Esophagus muscularis mucosa (tissue), 4 donors: Measurements from ENCODE around the gene GTF2H3. TPM values are rescaled to one million over a fixed set of nuclear protein-coding genes. Genes with fewer than 3 reads are reported as not detected.

Source experiments
- DNase-seq: peaks from one replicate; pipeline ENCODE4 v3.0.0-alpha.2; 2017; ENCODE audit errors: extremely low spot score
- H3K27ac ChIP-seq, 4 donors: fragments of 200-600 bp; sonication (generic); replicated peaks in 1 of 4; 1 replicate in 3 of 4; 2 replicates in 1 of 4; pipeline ENCODE4 v1.5.1; 2016 to 2019; ENCODE audit warnings: mild to moderate bottlenecking in 1 of 4
- H3K27me3 ChIP-seq, 4 donors: fragments of 200-600 bp; sonication (generic); one replicate each; pipeline versions ENCODE4 v1.5.1 to v1.6.0; 2016 to 2019
- H3K36me3 ChIP-seq, 4 donors: fragments of 200-600 bp; sonication (generic); one replicate each; pipeline ENCODE4 v1.5.1; 2016 to 2019
- H3K4me1 ChIP-seq, 4 donors: fragments of 200-600 bp; sonication (generic); one replicate each; pipeline ENCODE4 v1.5.1; 2016 to 2019
- H3K4me3 ChIP-seq, 4 donors: fragments of 200-600 bp; sonication (generic); 1 replicate in 2 of 4; 2 replicates in 2 of 4; pipeline ENCODE4 v1.5.1; 2016 to 2019; ENCODE audit warnings: mild to moderate bottlenecking in 4 of 4, moderate library complexity in 1 of 4
- H3K9me3 ChIP-seq, 4 donors: fragments of 200-600 bp; sonication (generic); 1 replicate in 3 of 4; 2 replicates in 1 of 4; pipeline ENCODE4 v1.5.1; 2016 to 2019
- CTCF ChIP-seq, 3 experiments: fragments of 200-600 bp in 2 of 3; fragments of 450-650 bp in 1 of 3; sonication (generic) in 2 of 3; IDR thresholded peaks; one replicate each; pipeline ENCODE4 v1.5.1; 2017 to 2019; ENCODE audit warnings: antibody characterized with exemption in 3 of 3, mild to moderate bottlenecking in 2 of 3, moderate library complexity in 1 of 3
- EP300 ChIP-seq: sonication (generic); formaldehyde crosslinking; IDR thresholded peaks from one replicate; pipeline ENCODE4 v1.6.1; 2017; ENCODE audit warnings: antibody characterized with exemption
- POLR2A ChIP-seq: fragments of 450-650 bp; IDR thresholded peaks from one replicate; pipeline ENCODE4 v1.6.1; 2017; ENCODE audit warnings: antibody characterized with exemption, moderate library complexity, mild to moderate bottlenecking, low read depth
- POLR2AphosphoS5 ChIP-seq, 2 donors: sonication (generic); formaldehyde crosslinking; IDR thresholded peaks; one replicate each; pipeline ENCODE4 v1.6.1; 2017; ENCODE audit warnings: antibody characterized with exemption in 2 of 2
- WGBS: methylation state at CpG from one replicate; pipeline ENCODE4 v1.1.5; 2018; 5-methylcytosine and 5-hydroxymethylcytosine counted together
- intact Hi-C: fragments of 100-400 bp; cut with DNase I; formaldehyde crosslinking; loops from one replicate; pipeline ENCODE4 v1.15.1; 2023
- total RNA-seq, 4 donors: library from RNA; depleted of rRNA; stranded (reverse); fragments of >200 nt; gene quantifications; one replicate each; pipeline versions ENCODE4 v1.1.0 to v1.2.1, GENCODE V29; 2016

The GTF2H3 gene
- total RNA-seq, 4 donors from 2014 or later, result 9.9 to 24.3 (median 18.7) TPM

GRCh38 chr12:123645878-123646277 is 12.2 kb downstream of the GTF2H3 start:
- no peak for DNase-seq
- Histone ChIP-seq H3K27me3 (no peaks in the 10 kb centered on the region), H3K36me3 (peaks cover 40 to 89% (median 71%) of the 10 kb centered on the region in 4 donors), H3K4me3 (no peak overlapping the region), H3K9me3 (no peaks in the 10 kb centered on the region), H3K4me1 (no peaks in the 10 kb centered on the region), H3K27ac (no peak overlapping the region)
- TF ChIP-seq EP300 (no peak), POLR2AphosphoS5 (IDR thresholded peaks at IDR 0.05) (no peak), POLR2A (no peak), CTCF (IDR thresholded peaks at IDR 0.05) (no peak)
- intact Hi-C loops, result no loop called here
- 87% methylated on average over 5 of the region's 5 CpGs for WGBS

- no peak for DNase-seq
- Histone ChIP-seq H3K4me1 (no peaks in the 10 kb centered on the region), H3K27me3 (no peaks in the 10 kb centered on the region), H3K27ac (no peak overlapping the region), H3K36me3 (peaks cover 41 to 91% (median 78%) of the 10 kb centered on the region in 4 donors), H3K9me3 (no peaks in the 10 kb centered on the region), H3K4me3 (no peak overlapping the region)
- 92% methylated on average over 5 of the region's 5 CpGs for WGBS
- no peak for TF ChIP-seq POLR2AphosphoS5 (IDR thresholded peaks at IDR 0.05)
- TF ChIP-seq EP300, result no peak
- TF ChIP-seq POLR2A, result no peak
- no peak for TF ChIP-seq CTCF (IDR thresholded peaks at IDR 0.05)
- intact Hi-C loops, result no loop called here
These were observed 14.8 kb downstream of the GTF2H3 start for GRCh38 chr12:123648401-123648800.

- H3K4me3 ChIP-seq, result no peak overlapping the region
- 93% methylated on average over 4 of the region's 4 CpGs for WGBS
These were observed 20.6 kb downstream of the GTF2H3 start for GRCh38 chr12:123654129-123654701.

GRCh38 chr12:123655420-123655819 is 21.8 kb downstream of the GTF2H3 start:
- Histone ChIP-seq H3K9me3 (no peaks in the 10 kb centered on the region), H3K4me3 (no peak overlapping the region), H3K27ac (no peak overlapping the region), H3K4me1 (no peaks in the 10 kb centered on the region), H3K27me3 (no peaks in the 10 kb centered on the region), H3K36me3 (peaks cover 35 to 92% (median 67%) of the 10 kb centered on the region in 4 donors)
- intact Hi-C loops, result no loop called here
- TF ChIP-seq EP300 (no peak), POLR2A (no peak), POLR2AphosphoS5 (IDR thresholded peaks at IDR 0.05) (no peak), CTCF (IDR thresholded peaks at IDR 0.05) (no peak)
- no peak for DNase-seq
- 75% methylated on average over 5 of the region's 5 CpGs for WGBS

More at GRCh38 chr12:123654129-123654701, 20.6 kb downstream of the GTF2H3 start:
- Histone ChIP-seq H3K27ac (no peak overlapping the region), H3K4me1 (no peaks in the 10 kb centered on the region), H3K36me3 (peaks cover 32 to 92% (median 68%) of the 10 kb centered on the region in 4 donors), H3K9me3 (no peaks in the 10 kb centered on the region), H3K27me3 (no peaks in the 10 kb centered on the region)
- TF ChIP-seq POLR2A, result no peak
- TF ChIP-seq EP300, result no peak
- no peak for TF ChIP-seq POLR2AphosphoS5 (IDR thresholded peaks at IDR 0.05)
- no peak for TF ChIP-seq CTCF (IDR thresholded peaks at IDR 0.05)
- DNase-seq, result no peak
- intact Hi-C loops, result no loop called here

- Histone ChIP-seq H3K4me1 (no peaks in the 10 kb centered on the region), H3K9me3 (no peaks in the 10 kb centered on the region), H3K27ac (no peak overlapping the region), H3K4me3 (no peak overlapping the region), H3K36me3 (peaks cover 31 to 91% (median 66%) of the 10 kb centered on the region in 4 donors), H3K27me3 (no peaks in the 10 kb centered on the region)
- 81% methylated on average over 4 of the region's 4 CpGs for WGBS
- intact Hi-C loops, result no loop called here
- DNase-seq, result no peak
- TF ChIP-seq POLR2AphosphoS5 (IDR thresholded peaks at IDR 0.05) (no peak), CTCF (IDR thresholded peaks at IDR 0.05) (no peak), EP300 (no peak), POLR2A (no peak)
These were observed 22.8 kb downstream of the GTF2H3 start for GRCh38 chr12:123656392-123656791.
